Lower leg skin (tissue), 3 donors: ENCODE results near the gene PHPT1.

Experiments
- CTCF ChIP-seq, 3 donors: fragments of 450-650 bp; IDR thresholded peaks; one replicate each; pipeline ENCODE4 v1.5.1; 2016; ENCODE audit warnings: antibody characterized with exemption in 3 of 3, mild to moderate bottlenecking in 3 of 3, moderate library complexity in 2 of 3
- POLR2A ChIP-seq, 2 donors: fragments of 450-650 bp; IDR thresholded peaks; one replicate each; pipeline ENCODE4 v1.6.1; 2016 to 2017; ENCODE audit warnings: antibody characterized with exemption in 2 of 2, mild to moderate bottlenecking in 1 of 2, moderate library complexity in 1 of 2

- TF ChIP-seq CTCF (IDR thresholded peaks at IDR 0.05): peak in 1 of 3 donors; percentile 25
- TF ChIP-seq POLR2A (IDR thresholded peaks at IDR 0.05): no peak
Measured at GRCh38 chr9:136882109-136882946, 33.1 kb downstream of the PHPT1 start.
